Urinary bladder (tissue), 4 donors: Measurements from ENCODE around the gene BET1L. TPM values are rescaled to one million over a fixed set of nuclear protein-coding genes. Genes with fewer than 3 reads are reported as not detected.
"Not testable (repeated sequence)": the region's sequence is repeated elsewhere in the genome, so short reads cannot be mapped to it uniquely, and the experiment has no call there.

Source experiments
- DNase-seq: peaks from one replicate; pipeline ENCODE4 v3.0.0-alpha.2; 2015; ENCODE audit errors: extremely low spot score
- H3K27ac ChIP-seq: one replicate; pipeline ENCODE4 v1.5.1; 2013; ENCODE audit warnings: low read depth, mild to moderate bottlenecking, moderate library complexity
- H3K36me3 ChIP-seq: one replicate; pipeline ENCODE4 v1.6.1; 2013; ENCODE audit warnings: mild to moderate bottlenecking, moderate library complexity; ENCODE audit not compliant: insufficient read depth
- H3K4me1 ChIP-seq: one replicate; pipeline ENCODE4 v1.6.1; 2013; ENCODE audit warnings: mild to moderate bottlenecking, moderate library complexity; ENCODE audit not compliant: insufficient read depth
- H3K4me3 ChIP-seq: one replicate; pipeline ENCODE4 v1.5.1; 2013; ENCODE audit warnings: low read depth, low read length
- WGBS: extraction: QIAGEN DNeasy Blood & Tissue Kit; methylation state at CpG from one replicate; pipeline ENCODE4 v1.1.7; 2013; 5-methylcytosine and 5-hydroxymethylcytosine counted together
- polyA plus RNA-seq: library from polyadenylated mRNA; stranded (reverse); fragments of 200-250 nt; gene quantifications from one replicate; pipeline ENCODE4 v1.2.3, GENCODE V29; 2013
- total RNA-seq: library from RNA; depleted of rRNA; stranded (reverse); fragments of >200 nt; gene quantifications from one replicate; pipeline ENCODE4 v1.2.3, GENCODE V29; 2014
- donor health status: healthy with polysubstance abuse.
- donor health status: healthy.

Gene BET1L
- total and polyA plus RNA-seq, 2 donors = 17.7 to 49.8 TPM

- Histone ChIP-seq H3K36me3 (no peaks in the 10 kb centered on the region), H3K4me3 (no peak overlapping the region), H3K4me1 (no peaks in the 10 kb centered on the region), H3K27ac (no peak overlapping the region)
- 86% methylated on average over 8 of the region's 8 CpGs for WGBS
- DNase-seq = no peak
Measured at GRCh38 chr11:202490-202889, 4.7 kb downstream of the BET1L start.

DNA sequence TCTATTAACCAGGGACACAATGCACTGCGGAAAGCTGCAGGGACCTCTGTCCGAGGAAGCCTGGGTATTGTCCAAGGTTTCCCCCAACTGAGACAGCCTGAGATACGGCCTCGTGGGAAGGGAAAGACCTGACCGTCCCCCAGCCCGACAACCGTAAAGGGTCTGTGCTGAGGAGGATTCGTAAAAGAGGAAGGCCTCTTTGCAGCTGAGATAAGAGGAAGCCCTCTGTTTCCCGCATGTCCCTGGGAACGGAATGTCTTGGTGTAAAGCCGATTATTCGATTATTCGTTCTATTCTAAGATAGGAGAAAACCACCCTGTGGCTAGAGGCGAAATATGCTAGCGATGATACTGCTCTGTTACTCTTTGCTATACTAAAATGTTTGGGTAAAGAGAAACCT lies 5.2 kb downstream of the BET1L start:
- 69% methylated on average over 15 of the region's 15 CpGs for WGBS
- H3K4me3 ChIP-seq = no peak overlapping the region
- no peaks in the 10 kb centered on the region for H3K4me1 ChIP-seq
- no peak overlapping the region for H3K27ac ChIP-seq
- DNase-seq = no peak
- H3K36me3 ChIP-seq = no peaks in the 10 kb centered on the region

DNA sequence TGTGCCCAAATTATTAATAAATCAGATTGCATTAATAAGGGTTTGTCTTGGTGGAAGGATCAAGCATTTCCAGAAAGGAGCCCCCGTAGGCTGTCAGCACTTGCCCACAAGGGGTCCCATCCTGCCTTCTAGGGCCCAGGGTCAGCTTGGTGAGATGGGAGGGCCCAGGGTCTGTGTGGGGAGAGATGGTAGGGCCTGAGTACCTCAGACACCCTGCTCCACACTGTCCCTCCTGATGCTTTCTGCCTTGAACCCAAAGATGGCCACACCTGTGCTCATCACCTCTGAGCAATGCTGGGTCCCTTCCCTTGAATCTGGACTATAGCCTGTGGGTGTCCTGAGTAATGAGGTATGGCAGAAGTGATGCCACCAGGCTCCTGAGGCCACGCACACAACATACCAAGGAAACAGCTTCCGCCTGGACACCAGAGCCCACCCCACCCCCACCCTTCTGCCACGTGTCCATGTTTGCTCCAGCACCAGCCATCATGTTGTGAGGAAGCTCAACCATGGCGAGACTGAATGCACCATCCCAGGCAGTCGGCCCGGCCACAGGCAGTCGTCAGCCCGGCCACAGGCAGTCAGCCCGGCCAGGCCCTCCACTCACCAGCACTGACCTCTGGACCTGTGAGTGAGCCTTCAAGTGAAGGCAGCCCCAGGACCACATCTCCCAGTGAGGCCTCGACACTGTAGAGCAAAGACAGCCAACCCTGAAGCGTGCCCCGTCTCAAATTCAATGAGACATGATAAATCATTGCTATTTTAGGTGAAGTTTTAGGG lies 6.8 kb downstream of the BET1L start:
- Histone ChIP-seq H3K36me3 (no peaks in the 10 kb centered on the region), H3K4me3 (no peak overlapping the region), H3K4me1 (no peaks in the 10 kb centered on the region), H3K27ac (no peak overlapping the region)
- WGBS = 90% methylated on average over 13 of the region's 13 CpGs
- no peak for DNase-seq

GRCh38 chr11:199782-200181 lies 7.4 kb downstream of the BET1L start:
- H3K27ac ChIP-seq = no peak overlapping the region
- H3K36me3 ChIP-seq = no peaks in the 10 kb centered on the region
- WGBS = 78% methylated on average over 8 of the region's 8 CpGs
- DNase-seq = no peak
- no peak overlapping the region for H3K4me3 ChIP-seq
- no peaks in the 10 kb centered on the region for H3K4me1 ChIP-seq

DNA sequence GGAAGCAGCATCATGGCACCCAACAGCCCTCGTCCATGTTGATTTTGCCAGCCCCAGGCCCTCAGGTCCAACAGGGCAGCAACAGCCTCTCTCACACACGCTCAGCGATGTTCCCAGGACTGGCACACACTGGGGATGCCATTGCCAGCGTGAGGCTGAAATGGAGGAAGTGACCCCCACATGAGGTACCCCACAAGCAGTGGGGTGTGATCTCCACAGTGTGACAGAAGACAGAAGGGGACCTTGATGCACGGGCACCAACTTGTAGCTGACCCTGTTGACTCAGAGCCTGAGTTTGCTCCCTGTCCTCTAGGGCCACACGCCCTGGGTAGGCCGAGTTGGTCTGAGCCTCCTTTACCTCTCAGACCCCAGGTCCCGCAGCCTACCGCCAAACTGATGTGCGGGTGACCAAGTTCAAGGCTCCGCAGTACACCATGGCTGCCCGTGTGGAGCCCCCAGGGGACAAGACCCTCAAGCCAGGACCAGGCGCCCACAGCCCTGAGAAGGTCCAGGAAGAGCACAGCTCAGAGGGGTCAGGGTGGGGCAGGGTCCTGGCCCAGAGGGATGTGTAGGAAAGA lies 8.1 kb downstream of the BET1L start:
- no peak for DNase-seq
- Histone ChIP-seq H3K4me3 (no peak overlapping the region), H3K4me1 (no peaks in the 10 kb centered on the region), H3K27ac (no peak overlapping the region), H3K36me3 (no peaks in the 10 kb centered on the region)
- WGBS = 80% methylated on average over 13 of the region's 13 CpGs

DNA sequence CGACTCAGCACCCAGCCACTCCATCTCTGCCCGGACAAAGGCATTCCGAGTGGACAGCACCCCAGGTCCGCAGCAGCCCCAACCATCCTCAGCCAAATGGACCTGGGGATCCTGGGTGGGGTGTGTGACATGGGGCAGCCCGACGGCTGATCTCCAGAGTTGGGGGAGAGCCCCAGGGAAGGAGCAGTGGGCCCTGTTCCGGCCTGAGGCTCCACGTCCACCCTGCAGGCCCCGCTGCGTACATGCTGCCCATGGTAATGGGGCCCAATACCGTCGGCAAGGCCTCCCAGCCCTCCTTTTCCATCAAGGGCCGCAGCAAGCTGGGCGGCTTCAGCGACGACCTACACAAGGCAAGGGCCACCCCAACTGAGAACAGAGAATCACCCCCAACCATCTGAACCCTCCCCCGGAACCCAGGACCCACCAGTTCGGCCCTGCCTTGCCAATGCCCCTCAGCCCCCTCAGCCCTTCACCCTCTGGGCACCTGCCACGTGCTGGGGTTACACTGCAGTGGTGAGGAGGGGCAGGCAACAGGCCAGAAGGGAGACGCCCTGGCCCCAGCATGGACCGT lies 8.9 kb downstream of the BET1L start:
- Histone ChIP-seq H3K4me1 (no peaks in the 10 kb centered on the region), H3K4me3 (no peak overlapping the region), H3K36me3 (no peaks in the 10 kb centered on the region), H3K27ac (no peak overlapping the region)
- 85% methylated on average over 21 of the region's 21 CpGs for WGBS
- no peak for DNase-seq

DNA sequence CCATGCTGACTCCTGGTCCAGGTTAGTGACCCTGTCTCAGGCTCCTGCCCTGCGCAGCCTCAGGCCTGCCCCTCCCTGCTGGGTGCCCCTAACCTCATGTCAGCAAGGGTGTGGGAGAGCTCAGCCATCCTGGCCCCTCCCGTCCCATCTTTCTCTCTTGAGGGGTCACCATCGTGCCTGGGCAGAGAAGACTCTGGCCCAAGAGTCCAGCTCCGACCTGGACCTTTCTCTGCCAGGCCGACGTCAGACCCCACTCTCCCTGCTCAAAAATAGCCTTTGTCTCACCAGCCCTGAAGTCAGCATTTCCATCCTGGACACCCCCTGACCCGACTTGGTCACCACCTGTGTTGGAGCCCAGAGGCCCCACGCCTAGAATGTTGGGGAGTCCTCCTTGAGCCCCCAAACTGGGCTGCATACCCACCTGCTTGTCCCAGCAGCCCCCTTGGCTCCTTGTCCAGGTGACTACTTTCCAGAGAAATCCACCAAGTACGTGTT lies 9.4 kb downstream of the BET1L start:
- Histone ChIP-seq H3K4me1 (no peaks in the 10 kb centered on the region), H3K36me3 (no peaks in the 10 kb centered on the region), H3K27ac (no peak overlapping the region), H3K4me3 (no peak overlapping the region)
- 80% methylated on average over 9 of the region's 9 CpGs for WGBS
- DNase-seq = no peak

- Histone ChIP-seq H3K4me1 (no peaks in the 10 kb centered on the region), H3K36me3 (no peaks in the 10 kb centered on the region), H3K4me3 (no peak overlapping the region), H3K27ac (no peak overlapping the region)
- no peak for DNase-seq
- WGBS = 76% methylated on average over 23 of the region's 23 CpGs
Measured at GRCh38 chr11:196786-197731, 10.1 kb downstream of the BET1L start.

- not testable (repeated sequence) for H3K4me1 ChIP-seq, H3K36me3 ChIP-seq, H3K4me3 ChIP-seq, DNase-seq, H3K27ac ChIP-seq
- WGBS = 76% methylated on average over 5 of the region's 5 CpGs
Measured at GRCh38 chr11:193481-193880, 13.7 kb downstream of the BET1L start.

- not testable (repeated sequence) for H3K36me3 ChIP-seq, DNase-seq, H3K4me3 ChIP-seq, H3K27ac ChIP-seq, H3K4me1 ChIP-seq
- WGBS = 84% methylated on average over 7 of the region's 11 CpGs
Measured at GRCh38 chr11:192674-193128, 14.5 kb downstream of the BET1L start, which contains the start of gene SCGB1C1. SCGB1C1 (plus strand) TSS chr11:193078; CDS start chr11:193100, 22 bp downstream.

DNA sequence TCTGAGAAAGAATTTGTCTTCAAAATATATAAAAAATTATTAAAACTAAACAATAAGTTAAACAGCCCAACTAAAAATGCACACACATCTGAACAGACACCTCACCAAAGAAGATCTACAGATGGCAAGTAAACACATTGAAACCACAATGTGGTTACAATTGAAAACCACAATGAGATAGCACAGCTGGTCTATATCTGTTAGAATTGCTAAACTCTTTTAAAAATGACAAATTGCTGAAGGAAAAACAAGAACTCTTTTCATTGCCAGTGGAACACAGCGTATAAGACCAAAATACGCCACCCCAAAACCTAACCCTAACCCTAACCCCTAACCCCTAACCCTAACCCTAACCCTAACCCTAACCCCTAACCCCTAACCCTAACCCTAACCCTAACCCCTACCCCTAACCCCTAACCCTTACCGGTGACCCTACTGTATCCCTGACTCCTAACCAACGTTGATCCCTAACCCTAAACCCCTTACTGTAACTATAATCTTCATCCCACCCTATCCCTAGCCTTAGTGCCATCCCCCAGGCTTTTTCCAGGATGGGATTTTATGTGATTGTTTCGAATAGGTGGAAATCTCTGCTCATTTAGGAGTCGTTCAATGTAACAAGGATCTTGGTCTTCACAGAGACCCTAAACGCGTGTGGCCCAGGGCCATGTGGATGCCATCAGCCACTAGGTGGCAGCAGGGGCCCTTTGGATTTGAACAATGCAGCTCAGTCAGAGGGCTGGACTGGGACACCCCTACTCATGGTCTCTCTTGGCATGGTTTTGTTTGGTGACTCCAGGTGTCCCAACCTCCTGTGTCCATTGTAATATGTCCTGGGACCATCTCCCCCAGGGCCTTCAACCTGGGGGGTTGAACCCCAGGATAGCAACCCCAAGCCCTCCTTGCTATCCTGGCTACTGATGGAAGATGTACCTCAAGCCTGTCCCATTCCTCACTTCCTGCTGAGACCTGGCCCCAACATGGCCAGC lies 15.4 kb downstream of the BET1L start:
- not testable (repeated sequence) for DNase-seq, H3K4me3 ChIP-seq, H3K36me3 ChIP-seq, H3K4me1 ChIP-seq, H3K27ac ChIP-seq
- WGBS = 30% methylated on average over 7 of the region's 8 CpGs

GRCh38 chr11:190546-190945 lies 16.7 kb downstream of the BET1L start:
- 76% methylated on average over 5 of the region's 5 CpGs for WGBS
- H3K36me3 ChIP-seq, H3K4me1 ChIP-seq, H3K27ac ChIP-seq, DNase-seq, H3K4me3 ChIP-seq: not testable (repeated sequence)
